ENCODE results near the gene SYT6.
"Not testable (repeated sequence)": the region's sequence is repeated elsewhere in the genome, so short reads cannot be mapped to it uniquely, and the experiment has no call there.

The SYT6 gene

DNA sequence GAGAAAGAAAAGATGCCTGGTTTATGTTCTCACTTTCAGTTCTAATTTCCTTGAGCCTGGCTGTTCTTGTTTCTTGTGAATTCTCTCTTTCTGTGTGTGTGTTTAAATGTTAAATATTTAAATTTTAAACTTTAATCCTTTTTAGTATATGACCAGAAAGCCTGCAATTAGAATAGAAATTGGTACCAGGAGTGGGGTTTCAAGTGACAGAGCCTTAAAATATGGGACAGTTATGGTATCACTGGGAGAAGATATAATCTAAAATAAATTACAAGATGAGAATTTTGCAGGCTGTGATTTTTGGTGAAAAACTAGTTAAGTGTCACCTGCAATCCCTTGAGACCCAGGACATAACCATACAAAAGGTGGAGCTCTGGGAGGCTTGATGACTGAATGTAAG, 81.4 kb downstream of the SYT6 start:
- DNase-seq (ENCODE audit: low spot score): no peak

DNA sequence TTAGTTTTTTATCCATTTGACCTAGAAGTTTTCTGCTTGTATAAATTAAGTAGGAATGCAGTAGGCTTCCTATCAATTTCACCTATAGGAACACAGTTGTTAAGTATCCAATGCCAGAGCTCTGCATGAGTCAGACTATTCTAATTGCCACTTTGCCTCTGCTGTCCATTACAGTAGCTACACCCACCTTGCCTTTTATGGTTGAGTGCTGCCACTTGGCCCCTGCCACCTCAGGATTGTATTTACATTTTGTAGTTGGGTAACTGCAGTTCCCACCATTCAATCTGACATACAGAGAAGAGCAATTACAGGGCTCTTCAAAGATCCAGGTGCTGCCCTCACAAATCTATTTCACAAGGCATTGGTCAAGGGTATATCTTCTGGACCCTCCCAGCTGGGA, 83.9 kb downstream of the SYT6 start:
- peak; percentile 26 for DNase-seq (ENCODE audit: low spot score)

DNA sequence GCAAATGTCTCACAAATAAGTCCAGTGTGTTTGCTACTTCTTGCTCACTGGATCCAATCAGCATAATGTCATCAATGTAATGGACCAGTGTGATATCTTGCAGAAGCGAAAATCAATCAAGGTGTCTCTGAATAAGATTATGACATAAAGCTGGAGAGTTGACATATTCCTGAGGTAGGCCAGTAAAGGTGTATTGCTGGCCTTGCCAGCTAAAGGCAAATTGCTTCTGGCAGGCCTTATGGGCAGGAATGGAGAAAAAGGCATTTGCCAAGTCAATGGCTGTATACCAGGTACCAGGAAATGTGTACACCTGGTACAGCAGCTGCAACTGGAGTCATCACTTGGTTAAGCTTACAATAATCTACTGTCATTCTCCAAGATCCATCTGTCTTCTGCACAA, 85.0 kb downstream of the SYT6 start:
- DNase-seq (ENCODE audit: low spot score): not testable (repeated sequence)

DNA sequence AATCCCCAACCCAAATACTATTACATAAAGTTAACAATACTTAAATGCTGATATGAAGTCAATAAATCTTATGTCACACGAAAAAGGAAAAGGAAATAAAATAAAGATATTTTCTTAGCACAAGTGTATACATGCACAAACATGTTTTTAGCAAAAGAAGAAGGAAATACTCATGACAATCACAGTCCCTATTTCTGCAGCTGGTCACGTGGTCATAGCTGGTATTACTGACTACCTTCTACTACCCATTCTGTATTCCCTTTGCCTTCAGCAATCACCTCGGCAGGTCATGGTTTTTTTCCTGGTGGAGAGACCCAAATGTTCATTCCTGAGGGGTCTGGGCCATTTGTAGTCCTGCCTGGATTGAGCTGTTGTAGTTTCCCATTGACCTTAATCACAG, 88.0 kb downstream of the SYT6 start:
- DNase-seq (ENCODE audit: low spot score): not testable (repeated sequence)

DNA sequence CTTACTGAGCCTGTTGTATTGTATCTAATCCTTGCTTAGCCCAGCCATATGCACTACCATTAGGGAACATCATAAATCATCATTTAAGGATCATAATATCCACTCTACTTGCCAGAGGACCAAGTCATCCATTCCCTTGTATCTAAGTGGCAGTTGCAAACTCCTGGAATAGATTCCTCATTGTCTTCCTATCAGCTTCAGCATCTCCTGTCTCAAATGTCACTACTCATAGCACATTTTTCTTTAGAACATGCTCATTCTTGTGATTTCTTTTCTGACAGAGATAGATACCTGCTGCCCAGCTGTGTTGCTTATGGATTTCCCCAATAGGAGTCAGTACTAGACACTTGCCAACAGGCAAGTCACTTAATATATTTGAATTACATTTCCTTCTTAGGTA, 90.1 kb downstream of the SYT6 start:
- no peak for DNase-seq (ENCODE audit: low spot score)

DNA sequence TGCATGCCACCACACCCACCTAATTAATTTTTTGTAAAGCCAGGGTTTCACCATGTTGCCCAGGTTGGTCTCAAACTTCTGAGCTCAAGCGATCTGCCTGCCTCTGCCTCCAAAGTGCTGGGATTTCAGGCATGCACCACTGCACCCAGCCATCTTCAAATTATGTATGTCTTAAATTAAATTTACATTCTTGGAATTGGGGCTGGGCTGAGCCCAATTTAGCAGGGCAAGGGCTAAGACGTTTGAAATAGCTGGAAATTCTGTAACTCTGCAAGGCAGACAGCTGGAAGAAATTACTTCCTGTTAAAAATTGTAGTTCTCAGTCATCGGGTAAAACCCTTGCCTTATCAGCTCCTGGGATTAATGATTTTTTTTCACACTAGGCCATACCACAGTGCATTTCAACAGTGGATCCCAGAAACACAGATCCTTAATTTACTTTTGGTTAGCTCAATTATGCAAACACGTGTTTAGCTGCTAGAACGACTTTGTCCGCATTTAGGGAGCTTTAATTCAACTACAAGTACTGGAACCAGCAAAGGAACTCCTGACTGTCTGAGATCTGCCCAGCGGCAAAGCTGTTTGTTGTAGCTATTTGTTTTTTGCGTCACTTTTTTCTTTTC, 91.1 kb downstream of the SYT6 start:
- DNase-seq (ENCODE audit: low spot score): no peak

DNA sequence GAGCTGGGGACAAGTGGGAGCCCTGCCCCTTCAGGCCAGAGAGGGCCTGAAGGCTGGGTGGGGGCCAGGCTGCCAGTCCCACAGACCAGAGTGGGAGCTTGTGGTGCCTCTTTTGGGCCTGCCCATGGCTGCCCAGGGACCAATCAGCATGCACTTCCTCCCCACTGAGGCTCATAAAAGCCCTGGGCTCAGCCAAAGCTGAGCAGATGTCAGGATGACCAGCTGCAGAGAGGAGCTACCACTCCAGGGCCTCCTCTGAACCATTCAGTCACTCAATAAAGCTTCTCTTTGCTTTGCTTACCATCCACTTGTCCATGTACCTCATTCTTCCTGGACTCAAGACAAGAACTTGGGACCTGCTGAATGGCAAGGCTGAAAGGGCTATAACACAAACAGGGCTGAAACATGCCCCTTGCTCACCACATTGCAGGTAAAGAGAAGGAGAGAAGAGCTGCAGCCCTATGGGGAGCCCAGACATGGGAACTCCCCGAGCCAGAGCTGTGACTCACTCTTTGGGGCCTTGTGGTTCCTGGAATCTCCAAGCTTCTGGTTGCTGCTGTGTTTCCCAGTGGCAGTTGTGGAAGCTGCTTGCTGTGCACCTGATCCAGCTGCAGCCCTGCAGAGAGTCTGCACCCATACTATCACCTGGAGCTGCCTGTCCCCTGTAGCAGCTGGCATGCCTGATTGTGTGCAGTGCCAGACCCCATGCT, 92.4 kb downstream of the SYT6 start:
- no peak for DNase-seq (ENCODE audit: low spot score)

DNA sequence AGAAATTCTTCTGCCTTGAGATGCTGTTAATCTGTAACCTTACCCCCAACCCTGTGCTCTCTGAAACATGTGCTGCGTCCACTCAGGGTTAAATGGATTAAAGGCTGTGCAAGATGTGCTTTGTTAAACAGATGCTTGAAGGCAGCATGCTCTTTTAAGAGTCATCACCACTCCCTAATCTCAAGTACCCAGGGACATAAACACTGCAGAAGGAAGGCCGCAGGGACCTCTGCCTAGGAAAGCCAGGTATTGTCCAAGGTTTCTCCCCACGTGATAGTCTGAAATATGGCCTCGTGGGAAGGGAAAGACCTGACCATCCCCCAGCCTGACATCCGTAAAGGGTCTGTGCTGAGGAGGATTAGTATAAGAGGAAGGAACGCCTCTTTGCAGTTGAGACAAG, 95.4 kb downstream of the SYT6 start:
- not testable (repeated sequence) for DNase-seq (ENCODE audit: low spot score)

DNA sequence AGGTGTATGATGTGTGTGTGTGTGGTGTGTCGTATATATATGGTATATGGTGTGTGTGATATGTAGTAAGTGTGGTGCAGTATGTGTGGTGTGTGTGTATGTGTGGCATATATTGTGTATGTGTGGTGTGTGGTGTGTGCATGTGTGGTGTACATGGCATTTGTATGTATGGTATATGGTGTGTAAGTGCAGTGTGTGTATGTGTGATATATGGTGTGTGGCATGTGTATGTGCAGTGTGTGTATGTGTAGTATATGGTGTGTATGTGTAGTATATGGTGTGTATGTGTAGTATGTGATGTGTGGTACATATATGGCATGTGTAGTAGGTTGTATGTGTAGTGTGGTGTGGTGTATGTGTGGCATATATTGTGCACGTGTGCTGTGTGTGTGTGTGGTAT, 99.5 kb downstream of the SYT6 start:
- no peak for DNase-seq (ENCODE audit: low spot score)

DNA sequence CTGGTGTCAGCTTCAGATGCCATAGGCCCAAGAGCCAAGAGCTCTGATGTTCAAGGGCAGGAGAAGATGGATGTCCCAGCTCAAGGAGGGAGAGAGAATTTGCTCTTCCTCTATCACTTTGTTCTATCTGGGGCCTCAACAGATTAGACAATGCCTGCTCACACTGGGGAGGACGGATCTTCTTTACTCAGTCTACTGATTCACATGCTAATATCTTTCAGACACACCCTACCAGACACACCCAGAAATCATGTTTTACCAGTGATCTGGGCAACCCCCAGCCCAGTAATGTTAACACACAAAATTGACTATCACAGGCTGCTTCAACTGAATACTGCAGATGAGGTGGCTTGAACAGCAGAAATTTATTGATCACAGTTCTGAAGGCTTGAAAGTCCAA, 105.4 kb downstream of the SYT6 start:
- no peak for DNase-seq (ENCODE audit: low spot score)

DNA sequence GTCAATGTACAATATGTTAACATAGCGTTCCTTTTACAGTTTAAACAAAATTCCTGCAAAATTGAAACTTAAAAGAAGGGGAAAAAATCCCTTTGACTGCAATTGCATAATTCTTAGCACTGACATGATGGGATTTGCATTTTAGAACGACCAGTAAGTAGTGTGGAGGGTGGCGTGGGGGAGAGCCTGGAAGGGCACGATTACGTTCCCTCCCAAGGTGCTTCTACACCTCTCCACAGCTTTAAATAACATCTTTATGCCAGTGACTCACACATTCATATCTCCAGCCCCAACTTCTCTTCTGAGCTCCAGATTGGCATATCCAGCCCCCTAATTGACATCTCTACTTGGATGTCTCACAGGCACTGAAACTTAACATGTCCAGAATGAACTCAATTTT, 110.1 kb downstream of the SYT6 start:
- no peak for DNase-seq (ENCODE audit: low spot score)

DNA sequence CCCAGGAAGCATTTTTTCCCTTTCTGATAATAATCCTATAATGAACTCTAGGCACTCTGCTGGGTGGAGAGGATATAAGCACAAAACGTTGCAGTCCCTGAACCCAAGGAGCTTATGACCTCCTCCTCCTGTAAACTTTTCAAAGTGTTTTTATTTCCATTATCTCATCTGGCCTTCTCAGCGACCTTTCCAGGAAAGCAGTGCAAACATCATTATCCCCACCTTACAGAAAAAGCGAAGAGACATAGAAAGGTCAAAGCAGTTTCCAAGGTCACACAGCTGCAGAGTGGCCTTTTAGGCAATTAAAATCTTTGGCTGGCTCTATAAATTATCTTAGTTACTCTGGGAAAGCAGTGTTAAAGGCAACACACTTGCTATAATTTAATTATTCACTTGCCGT, 110.6 kb downstream of the SYT6 start:
- DNase-seq (ENCODE audit: low spot score): no peak

DNA sequence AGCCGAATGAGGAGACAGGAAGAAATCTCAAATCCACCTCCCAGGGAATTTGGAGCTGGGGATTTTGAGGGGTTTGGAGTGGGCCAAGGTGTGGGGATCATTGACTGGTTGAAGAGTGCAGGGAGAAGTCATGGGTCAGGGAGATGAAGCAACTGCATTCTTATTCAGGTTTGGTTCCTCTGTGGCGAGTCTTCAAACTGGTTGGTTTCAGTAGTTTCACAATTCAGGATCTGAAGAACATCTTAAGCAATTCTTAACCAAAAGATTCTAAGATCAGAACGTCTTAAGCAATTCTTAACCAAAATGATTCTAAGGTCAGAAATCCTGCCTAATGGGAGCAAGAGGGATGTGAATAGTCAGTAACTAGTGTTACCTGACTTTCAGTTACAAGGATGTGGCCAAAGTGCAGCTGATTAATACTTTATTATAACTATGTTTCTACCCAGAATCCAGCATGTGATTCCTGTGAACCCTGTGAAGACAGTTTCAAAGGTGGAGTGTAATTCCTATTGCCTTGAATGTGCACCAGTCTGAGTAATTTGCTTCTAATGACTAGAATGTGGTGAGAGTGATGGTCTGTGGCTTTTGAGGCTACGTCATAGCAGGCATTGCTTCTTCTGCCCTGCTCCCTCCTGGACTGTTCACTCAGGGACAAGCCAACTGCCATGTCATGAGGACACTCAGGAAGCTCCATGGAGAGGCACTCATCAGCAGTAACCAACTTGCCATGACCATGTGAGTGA, 113.2 kb downstream of the SYT6 start:
- DNase-seq (ENCODE audit: low spot score): peak; percentile 4

Data from SW480 (cell line).